Regular cardiac myocyte (primary cell): ENCODE data around the gene ABHD2. TPM values are rescaled to one million over a fixed set of nuclear protein-coding genes. Genes with fewer than 3 reads are reported as not detected.

Source experiments
- total RNA-seq: library from RNA; depleted of rRNA; stranded (reverse); fragments of >200 nt; gene quantifications from 2 replicates; pipeline ENCODE4 v1.2.3, GENCODE V29; 2014

The ABHD2 gene
- 47.5 and 72.7 TPM in 2 replicates for total RNA-seq

GRCh38 chr15:89087830-89088604, at the start of gene ABHD2:
TSS of gene ABHD2 (plus strand) at chr15:89088456. CDS start at chr15:89116328, 27,872 bp downstream.

GRCh38 chr15:89221543-89221942, 133.3 kb downstream of the ABHD2 start, which contains the start of gene RLBP1:
TSS of gene RLBP1 (minus strand) at chr15:89221579. CDS start at chr15:89218975, 2,604 bp downstream.

DNA sequence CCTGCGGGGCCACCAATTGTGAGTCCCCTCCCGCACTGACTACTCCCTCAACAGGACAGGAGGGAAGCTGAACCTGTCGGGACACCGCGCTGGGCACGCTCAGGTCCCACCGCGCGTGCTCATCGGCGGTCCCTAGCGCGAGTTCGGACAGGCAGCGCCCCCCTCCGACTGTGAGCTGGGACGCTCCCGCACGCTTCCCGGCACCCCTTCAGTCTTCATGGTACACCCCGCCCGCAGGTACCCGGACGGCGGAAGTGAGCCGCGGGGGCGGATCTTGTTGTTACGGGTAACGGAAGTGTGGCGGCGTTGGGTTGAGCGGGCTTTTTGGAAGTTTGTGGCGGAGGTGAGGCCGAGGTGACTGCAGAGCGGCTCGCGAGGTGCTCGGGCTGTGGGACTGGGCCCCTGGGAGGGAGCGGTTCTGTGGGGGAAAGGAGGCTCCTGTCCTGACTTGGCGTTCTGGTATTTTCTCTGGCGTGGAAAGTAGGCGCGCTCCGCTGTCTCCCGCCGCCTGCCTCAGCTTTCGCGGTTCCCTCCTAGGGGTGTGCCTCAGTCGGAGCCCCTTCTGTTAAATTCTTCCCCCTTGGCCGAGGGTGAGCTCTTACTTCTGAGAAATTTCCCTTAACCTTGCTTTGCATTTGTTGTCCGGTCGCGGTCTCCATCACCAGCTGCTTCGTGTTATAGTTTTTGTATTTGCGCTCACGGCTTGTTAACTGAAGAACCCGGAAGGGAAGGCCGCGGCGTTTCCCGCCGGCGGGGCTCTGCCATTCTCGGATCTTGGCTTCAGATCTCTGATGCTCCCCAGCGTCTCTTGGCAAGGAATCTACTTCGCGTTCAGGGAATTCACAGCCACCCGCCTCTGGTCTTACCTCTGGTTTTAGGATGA, 155.7 kb downstream of the ABHD2 start, which contains the start of gene FANCI:
TSS of gene FANCI (plus strand) at position 289 of the 883 bp plus-strand sequence. CDS start 3,669 bp downstream, outside the sequence.

Other genes starting within 250 kb of the ABHD2 start
- gene HAPLN3, start 192.9 kb upstream of the ABHD2 start, total RNA-seq, result 6.9 and 9.0 TPM in 2 replicates
- gene MFGE8, start 175.1 kb upstream of the ABHD2 start, total RNA-seq, result 51.6 and 198 TPM in 2 replicates
- not detected in 2 replicates for gene RLBP1, start 133.1 kb downstream of the ABHD2 start, total RNA-seq
- gene FANCI, start 155.5 kb downstream of the ABHD2 start, total RNA-seq, result 12.7 and 43.5 TPM in 2 replicates
- 79.8 and 108 TPM in 2 replicates for gene POLG, start 246.4 kb downstream of the ABHD2 start, total RNA-seq